HG02852 (cell line): ENCODE results near the gene TRAPPC6A.
"Not testable (repeated sequence)": the region's sequence is repeated elsewhere in the genome, so short reads cannot be mapped to it uniquely, and the experiment has no call there.

Experiments used
- ATAC-seq: cut with Tn5 transposase; IDR thresholded peaks from one replicate; pipeline ENCODE4 v1.9.1; 2021; ENCODE audit warnings: mild to moderate bottlenecking, moderate library complexity; ENCODE audit not compliant: unreplicated experiment

The TRAPPC6A gene

GRCh38 chr19:45133661-45134060, 44.4 kb downstream of the TRAPPC6A start:
- no peak for ATAC-seq

GRCh38 chr19:45130888-45131615, 47.0 kb downstream of the TRAPPC6A start:
- ATAC-seq, result no peak

GRCh38 chr19:45130236-45130635, 47.8 kb downstream of the TRAPPC6A start:
- ATAC-seq, result no peak

GRCh38 chr19:45128806-45129205, 49.2 kb downstream of the TRAPPC6A start:
- ATAC-seq, result no peak

- no peak for ATAC-seq
Observed at GRCh38 chr19:45128146-45128545, 49.9 kb downstream of the TRAPPC6A start.

- ATAC-seq, result no peak
Observed at GRCh38 chr19:45126654-45127053, 51.4 kb downstream of the TRAPPC6A start.

GRCh38 chr19:45125975-45126493, 52.0 kb downstream of the TRAPPC6A start:
- ATAC-seq, result no peak

- no peak for ATAC-seq
Observed at GRCh38 chr19:45125360-45125759, 52.7 kb downstream of the TRAPPC6A start.

GRCh38 chr19:45124021-45124420, 54.0 kb downstream of the TRAPPC6A start:
- ATAC-seq, result no peak

- no peak for ATAC-seq
Observed at GRCh38 chr19:45123440-45123850, 54.6 kb downstream of the TRAPPC6A start.

- no peak for ATAC-seq
Observed at GRCh38 chr19:45122832-45123231, 55.2 kb downstream of the TRAPPC6A start.

GRCh38 chr19:45121827-45122345, 56.2 kb downstream of the TRAPPC6A start:
- no peak for ATAC-seq

- no peak for ATAC-seq
Observed at GRCh38 chr19:45119582-45119981, 58.5 kb downstream of the TRAPPC6A start.

GRCh38 chr19:45118591-45119355, 59.3 kb downstream of the TRAPPC6A start:
- ATAC-seq, result not testable (repeated sequence)

GRCh38 chr19:45118106-45118505, 59.9 kb downstream of the TRAPPC6A start:
- no peak for ATAC-seq

GRCh38 chr19:45117671-45118070, 60.4 kb downstream of the TRAPPC6A start:
- no peak for ATAC-seq

GRCh38 chr19:45117167-45117594, 60.9 kb downstream of the TRAPPC6A start:
- ATAC-seq, result no peak

- ATAC-seq, result no peak
Observed at GRCh38 chr19:45115809-45116615, 62.0 kb downstream of the TRAPPC6A start.

- no peak for ATAC-seq
Observed at GRCh38 chr19:45114116-45114515, 63.9 kb downstream of the TRAPPC6A start.

- no peak for ATAC-seq
Observed at GRCh38 chr19:45113628-45114027, 64.4 kb downstream of the TRAPPC6A start.
